ENCODE data around the gene CCDC148.

CCDC148 gene

DNA sequence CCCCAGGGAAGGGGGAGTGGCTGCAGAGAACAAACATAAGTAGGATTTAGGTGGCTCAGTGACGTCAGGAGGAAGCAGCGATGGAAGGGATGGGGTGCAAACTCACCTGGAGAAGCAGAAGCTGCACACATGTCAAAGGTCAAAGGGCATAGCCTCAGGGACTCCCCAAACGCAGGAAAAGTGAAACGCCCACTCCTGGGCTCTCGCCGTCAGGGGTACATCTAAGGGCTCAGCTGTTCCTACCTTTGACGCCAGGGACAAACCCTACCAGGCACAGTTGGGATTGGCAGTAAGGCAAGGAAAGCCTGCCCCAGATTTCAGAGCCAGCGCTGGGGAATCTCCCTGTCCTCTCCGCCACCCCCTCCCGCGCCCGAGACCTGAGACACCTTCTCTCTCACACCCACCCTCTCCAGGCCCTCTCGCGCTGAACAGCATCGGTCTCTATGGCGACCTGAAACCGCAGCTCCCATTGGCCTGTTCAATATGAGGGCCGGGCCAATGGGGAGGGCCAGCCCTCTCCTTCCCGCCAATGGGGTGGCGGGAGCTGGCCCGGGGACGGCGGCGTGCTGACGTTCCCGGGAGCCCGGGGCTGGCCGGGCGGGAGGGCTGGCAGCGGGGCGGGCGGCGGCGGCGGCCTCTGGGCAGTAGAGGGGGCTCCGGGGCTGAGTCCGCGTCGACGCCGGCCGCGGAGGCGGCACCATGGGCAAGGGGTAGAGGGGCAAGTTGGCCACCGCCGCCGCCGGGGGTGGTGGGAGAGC is at the start of gene CCDC148, which contains the start of gene PKP4:
CCDC148 (minus strand) TSS at position 445 of the 758 bp plus-strand sequence; CDS start at position 131, 314 bp downstream.
PKP4 (plus strand) TSS at position 644 of the 758 bp plus-strand sequence. CDS start 76,233 bp downstream, outside the sequence.
- TF ChIP-seq, protein P1, sequence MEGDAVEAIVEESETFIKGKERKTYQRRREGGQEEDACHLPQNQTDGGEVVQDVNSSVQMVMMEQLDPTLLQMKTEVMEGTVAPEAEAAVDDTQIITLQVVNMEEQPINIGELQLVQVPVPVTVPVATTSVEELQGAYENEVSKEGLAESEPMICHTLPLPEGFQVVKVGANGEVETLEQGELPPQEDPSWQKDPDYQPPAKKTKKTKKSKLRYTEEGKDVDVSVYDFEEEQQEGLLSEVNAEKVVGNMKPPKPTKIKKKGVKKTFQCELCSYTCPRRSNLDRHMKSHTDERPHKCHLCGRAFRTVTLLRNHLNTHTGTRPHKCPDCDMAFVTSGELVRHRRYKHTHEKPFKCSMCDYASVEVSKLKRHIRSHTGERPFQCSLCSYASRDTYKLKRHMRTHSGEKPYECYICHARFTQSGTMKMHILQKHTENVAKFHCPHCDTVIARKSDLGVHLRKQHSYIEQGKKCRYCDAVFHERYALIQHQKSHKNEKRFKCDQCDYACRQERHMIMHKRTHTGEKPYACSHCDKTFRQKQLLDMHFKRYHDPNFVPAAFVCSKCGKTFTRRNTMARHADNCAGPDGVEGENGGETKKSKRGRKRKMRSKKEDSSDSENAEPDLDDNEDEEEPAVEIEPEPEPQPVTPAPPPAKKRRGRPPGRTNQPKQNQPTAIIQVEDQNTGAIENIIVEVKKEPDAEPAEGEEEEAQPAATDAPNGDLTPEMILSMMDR (IDR thresholded peaks at IDR 0.05; ENCODE audit: low read length), result no peak
- no peak for TF ChIP-seq EZH2 (IDR thresholded peaks at IDR 0.05; ENCODE audit: borderline replicate concordance, low read length)
- H3K4me1 ChIP-seq (ENCODE audit: insufficient read depth, low read length, severe bottlenecking), result peaks cover 14% of the 10 kb centered on the region
- H3K27ac ChIP-seq (ENCODE audit: low read depth, low read length, poor library complexity, severe bottlenecking), result no peak within 1 kb of the TSS
- peak within 1 kb of the TSS; percentile 80 for H3K4me2 ChIP-seq (ENCODE audit: low read length)
- no peaks in the 10 kb centered on the region for H3K9me3 ChIP-seq (ENCODE audit: low read length)
- H3K27me3 ChIP-seq (ENCODE audit: insufficient read depth, low read length), result no peaks in the 10 kb centered on the region
- no peaks in the 10 kb centered on the region for H3K9me2 ChIP-seq (ENCODE audit: low read depth, low read length)
- H3K4me3 ChIP-seq (ENCODE audit: low read depth, low read length, poor library complexity, severe bottlenecking), result peak within 1 kb of the TSS; percentile 71
- H3K79me2 ChIP-seq (ENCODE audit: insufficient read depth, low read length), result no peaks in the 10 kb centered on the region
- H4K20me1 ChIP-seq (ENCODE audit: insufficient read depth, low read length), result no peaks in the 10 kb centered on the region
- H3K9ac ChIP-seq (ENCODE audit: low read length), result peak within 1 kb of the TSS; percentile 70
- H2AFZ ChIP-seq (ENCODE audit: low read length), result no peak within 1 kb of the TSS
- no peaks in the 10 kb centered on the region for H3K36me3 ChIP-seq (ENCODE audit: insufficient read depth, low read length)
- no peaks in the 10 kb centered on the region for H3F3A ChIP-seq (ENCODE audit: insufficient read depth, low read length)

DNA sequence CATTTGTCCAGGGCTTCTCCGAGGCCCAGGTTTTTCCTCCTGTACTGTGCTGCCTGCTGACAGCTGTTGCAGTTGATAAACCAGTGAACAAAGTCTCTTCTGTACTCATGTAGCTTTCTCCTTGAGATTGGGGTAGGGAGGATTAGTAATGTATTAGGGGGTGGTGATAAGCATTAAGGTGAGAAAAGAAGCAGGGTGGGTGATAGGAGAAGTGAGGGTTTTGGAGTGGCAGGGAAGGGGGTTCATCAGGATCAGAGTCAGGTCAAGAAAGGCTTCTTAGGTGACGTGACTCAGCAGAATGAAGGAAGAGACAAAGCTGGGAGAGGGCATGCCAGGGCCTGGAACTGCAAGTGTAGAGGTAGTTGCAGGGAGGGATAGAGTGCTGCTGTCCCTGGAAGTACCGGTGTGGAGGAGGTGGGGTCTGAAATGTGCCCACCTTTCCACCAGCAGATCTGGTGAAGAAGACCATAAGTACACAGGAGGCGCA is 48.9 kb upstream of the CCDC148 start:
- Histone ChIP-seq H3K4me2 (ENCODE audit: low read length) (no peak overlapping the region), H3K9me3 (ENCODE audit: low read length) (no peaks in the 10 kb centered on the region), H3K4me3 (ENCODE audit: low read depth, low read length, poor library complexity, severe bottlenecking) (no peak overlapping the region), H3K27ac (ENCODE audit: low read depth, low read length, poor library complexity, severe bottlenecking) (no peak overlapping the region), H3K36me3 (ENCODE audit: insufficient read depth, low read length) (no peaks in the 10 kb centered on the region), H3K79me2 (ENCODE audit: insufficient read depth, low read length) (no peaks in the 10 kb centered on the region), H3K9me2 (ENCODE audit: low read depth, low read length) (no peaks in the 10 kb centered on the region), H2AFZ (ENCODE audit: low read length) (no peak overlapping the region), H3K9ac (ENCODE audit: low read length) (no peak overlapping the region), H3K27me3 (ENCODE audit: insufficient read depth, low read length) (no peaks in the 10 kb centered on the region), H3K4me1 (ENCODE audit: insufficient read depth, low read length, severe bottlenecking) (no peaks in the 10 kb centered on the region), H4K20me1 (ENCODE audit: insufficient read depth, low read length) (no peaks in the 10 kb centered on the region), H3F3A (ENCODE audit: insufficient read depth, low read length) (no peaks in the 10 kb centered on the region)
- TF ChIP-seq, protein P1 (IDR thresholded peaks at IDR 0.05; ENCODE audit: low read length), result no peak

DNA sequence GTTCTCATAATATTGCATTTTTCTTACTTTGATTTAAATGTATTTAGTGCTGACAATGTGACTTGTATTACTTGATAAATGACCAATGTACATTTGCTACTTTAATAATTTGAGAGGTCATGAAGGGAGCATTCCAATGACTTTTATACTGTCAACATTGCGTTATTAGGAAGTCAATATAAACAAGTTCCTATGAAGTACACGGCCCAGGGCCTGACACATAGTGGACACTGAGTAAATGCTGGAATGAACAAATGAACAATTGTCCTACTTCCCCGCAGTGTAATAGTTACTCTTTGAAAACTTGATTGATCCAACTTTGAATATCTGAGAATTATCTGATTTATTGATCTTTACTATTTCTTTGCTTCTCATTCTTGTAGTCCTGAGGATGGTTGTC is 47.5 kb upstream of the CCDC148 start:
- Histone ChIP-seq H3K9me3 (ENCODE audit: low read length) (no peaks in the 10 kb centered on the region), H3K9ac (ENCODE audit: low read length) (no peak overlapping the region), H3F3A (ENCODE audit: insufficient read depth, low read length) (no peaks in the 10 kb centered on the region), H3K4me2 (ENCODE audit: low read length) (no peak overlapping the region), H3K27ac (ENCODE audit: low read depth, low read length, poor library complexity, severe bottlenecking) (no peak overlapping the region), H4K20me1 (ENCODE audit: insufficient read depth, low read length) (no peaks in the 10 kb centered on the region), H3K4me1 (ENCODE audit: insufficient read depth, low read length, severe bottlenecking) (no peaks in the 10 kb centered on the region), H3K36me3 (ENCODE audit: insufficient read depth, low read length) (no peaks in the 10 kb centered on the region), H3K4me3 (ENCODE audit: low read depth, low read length, poor library complexity, severe bottlenecking) (no peak overlapping the region), H3K79me2 (ENCODE audit: insufficient read depth, low read length) (no peaks in the 10 kb centered on the region), H3K27me3 (ENCODE audit: insufficient read depth, low read length) (no peaks in the 10 kb centered on the region), H2AFZ (ENCODE audit: low read length) (no peak overlapping the region), H3K9me2 (ENCODE audit: low read depth, low read length) (no peaks in the 10 kb centered on the region)
- no peak for TF ChIP-seq EZH2 (IDR thresholded peaks at IDR 0.05; ENCODE audit: borderline replicate concordance, low read length)
- TF ChIP-seq, protein P1 (IDR thresholded peaks at IDR 0.05; ENCODE audit: low read length), result no peak
